ENCODE measurements around the gene DONSON. TPM values are rescaled to one million over a fixed set of nuclear protein-coding genes. Genes with fewer than 3 reads are reported as not detected.

DONSON gene
- total and polyA plus RNA-seq, 2 of the 13 experiments (the other 11 are each of a cell fraction or from before 2014, with no cell fraction given) = 35.4 to 63.6 TPM

DNA sequence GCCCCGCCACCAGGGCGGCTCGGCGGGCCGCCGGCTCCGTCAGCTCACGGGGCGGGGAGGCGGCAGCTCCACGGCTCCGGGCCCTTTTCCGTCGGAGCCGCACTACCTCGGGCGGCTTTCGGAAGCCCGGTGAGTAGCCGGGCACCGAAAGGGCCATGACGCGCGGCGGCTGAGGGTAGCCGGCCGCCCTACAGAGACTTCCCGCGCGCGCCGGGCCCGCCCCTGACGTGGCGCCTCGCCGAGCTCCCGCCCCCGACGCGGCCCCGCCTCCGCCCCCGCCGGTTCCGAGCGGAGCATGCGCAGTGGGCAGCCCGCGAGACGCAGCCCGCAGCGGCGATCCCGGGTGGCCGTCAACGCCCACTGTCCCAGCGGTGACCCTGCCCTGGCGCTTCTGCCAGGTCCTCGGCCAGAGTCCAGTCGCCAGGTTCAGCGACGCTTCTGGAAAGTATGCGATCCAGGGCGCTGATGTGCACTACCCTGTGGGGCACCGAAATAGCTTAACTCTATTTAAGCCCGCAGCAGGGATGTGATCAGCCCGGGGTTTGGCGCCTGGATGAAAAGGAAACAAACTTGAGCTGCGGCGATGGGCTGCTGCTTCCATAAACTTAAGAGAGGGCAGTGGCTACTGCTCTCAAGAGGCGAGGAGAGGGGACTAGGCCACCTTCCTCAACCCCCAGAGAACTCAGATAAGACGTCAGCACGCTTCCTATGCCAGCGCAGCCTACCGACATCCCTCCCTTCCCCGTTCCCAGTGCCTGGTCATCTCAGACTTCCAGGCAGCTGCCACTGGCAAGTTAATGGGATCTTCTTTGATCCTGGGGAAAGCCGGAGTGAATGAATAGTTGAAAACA lies at the start of gene DONSON (continued):
- TF ChIP-seq, protein P1, sequence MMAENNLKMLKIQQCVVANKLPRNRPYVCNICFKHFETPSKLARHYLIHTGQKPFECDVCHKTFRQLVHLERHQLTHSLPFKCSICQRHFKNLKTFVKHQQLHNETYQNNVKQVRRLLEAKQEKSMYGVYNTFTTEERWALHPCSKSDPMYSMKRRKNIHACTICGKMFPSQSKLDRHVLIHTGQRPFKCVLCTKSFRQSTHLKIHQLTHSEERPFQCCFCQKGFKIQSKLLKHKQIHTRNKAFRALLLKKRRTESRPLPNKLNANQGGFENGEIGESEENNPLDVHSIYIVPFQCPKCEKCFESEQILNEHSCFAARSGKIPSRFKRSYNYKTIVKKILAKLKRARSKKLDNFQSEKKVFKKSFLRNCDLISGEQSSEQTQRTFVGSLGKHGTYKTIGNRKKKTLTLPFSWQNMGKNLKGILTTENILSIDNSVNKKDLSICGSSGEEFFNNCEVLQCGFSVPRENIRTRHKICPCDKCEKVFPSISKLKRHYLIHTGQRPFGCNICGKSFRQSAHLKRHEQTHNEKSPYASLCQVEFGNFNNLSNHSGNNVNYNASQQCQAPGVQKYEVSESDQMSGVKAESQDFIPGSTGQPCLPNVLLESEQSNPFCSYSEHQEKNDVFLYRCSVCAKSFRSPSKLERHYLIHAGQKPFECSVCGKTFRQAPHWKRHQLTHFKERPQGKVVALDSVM (CRISPR knock-in tag; IDR thresholded peaks at IDR 0.05) = no peak
- TF ChIP-seq CHD2 (IDR thresholded peaks at IDR 0.05; ENCODE audit: low read depth, low read length) (no peak), YEATS4 (CRISPR knock-in tag; IDR thresholded peaks at IDR 0.05; ENCODE audit: borderline replicate concordance) (peak; percentile 90; the same call in 1 of the 2 replicates), TBX3 (IDR thresholded peaks at IDR 0.05; ENCODE audit: borderline replicate concordance) (no peak), ZNF234 (CRISPR knock-in tag; conservative IDR thresholded peaks at IDR 0.05) (no peak), ZNF180 (CRISPR knock-in tag; IDR thresholded peaks at IDR 0.05; ENCODE audit: borderline replicate concordance, low read depth) (no peak), HNRNPUL1 (IDR thresholded peaks at IDR 0.05; ENCODE audit: low read depth, low read length) (no peak), ZNF484 (CRISPR knock-in tag; IDR thresholded peaks at IDR 0.05; ENCODE audit: borderline replicate concordance, low read depth) (0 out of 2 replicates have a peak, but pooled peaks have one; percentile 75), AGO1 (IDR thresholded peaks at IDR 0.05; ENCODE audit: low read depth, low read length, poor library complexity, severe bottlenecking) (peak; percentile 88), ZNF598 (CRISPR knock-in tag; IDR thresholded peaks at IDR 0.05; ENCODE audit: borderline replicate concordance) (peak; percentile 53; the same call in 1 of the 2 replicates), ZNF768 (CRISPR knock-in tag; IDR thresholded peaks at IDR 0.05) (0 out of 2 replicates have a peak, but pooled peaks have one; percentile 9), NR2F6 (IDR thresholded peaks at IDR 0.05) (no peak; the same call in 1 of the 2 replicates), NR2F6 (CRISPR knock-in tag; IDR thresholded peaks at IDR 0.05) (no peak), ZNF776 (CRISPR knock-in tag; IDR thresholded peaks at IDR 0.05) (no peak)
- TF ChIP-seq, protein P2, sequence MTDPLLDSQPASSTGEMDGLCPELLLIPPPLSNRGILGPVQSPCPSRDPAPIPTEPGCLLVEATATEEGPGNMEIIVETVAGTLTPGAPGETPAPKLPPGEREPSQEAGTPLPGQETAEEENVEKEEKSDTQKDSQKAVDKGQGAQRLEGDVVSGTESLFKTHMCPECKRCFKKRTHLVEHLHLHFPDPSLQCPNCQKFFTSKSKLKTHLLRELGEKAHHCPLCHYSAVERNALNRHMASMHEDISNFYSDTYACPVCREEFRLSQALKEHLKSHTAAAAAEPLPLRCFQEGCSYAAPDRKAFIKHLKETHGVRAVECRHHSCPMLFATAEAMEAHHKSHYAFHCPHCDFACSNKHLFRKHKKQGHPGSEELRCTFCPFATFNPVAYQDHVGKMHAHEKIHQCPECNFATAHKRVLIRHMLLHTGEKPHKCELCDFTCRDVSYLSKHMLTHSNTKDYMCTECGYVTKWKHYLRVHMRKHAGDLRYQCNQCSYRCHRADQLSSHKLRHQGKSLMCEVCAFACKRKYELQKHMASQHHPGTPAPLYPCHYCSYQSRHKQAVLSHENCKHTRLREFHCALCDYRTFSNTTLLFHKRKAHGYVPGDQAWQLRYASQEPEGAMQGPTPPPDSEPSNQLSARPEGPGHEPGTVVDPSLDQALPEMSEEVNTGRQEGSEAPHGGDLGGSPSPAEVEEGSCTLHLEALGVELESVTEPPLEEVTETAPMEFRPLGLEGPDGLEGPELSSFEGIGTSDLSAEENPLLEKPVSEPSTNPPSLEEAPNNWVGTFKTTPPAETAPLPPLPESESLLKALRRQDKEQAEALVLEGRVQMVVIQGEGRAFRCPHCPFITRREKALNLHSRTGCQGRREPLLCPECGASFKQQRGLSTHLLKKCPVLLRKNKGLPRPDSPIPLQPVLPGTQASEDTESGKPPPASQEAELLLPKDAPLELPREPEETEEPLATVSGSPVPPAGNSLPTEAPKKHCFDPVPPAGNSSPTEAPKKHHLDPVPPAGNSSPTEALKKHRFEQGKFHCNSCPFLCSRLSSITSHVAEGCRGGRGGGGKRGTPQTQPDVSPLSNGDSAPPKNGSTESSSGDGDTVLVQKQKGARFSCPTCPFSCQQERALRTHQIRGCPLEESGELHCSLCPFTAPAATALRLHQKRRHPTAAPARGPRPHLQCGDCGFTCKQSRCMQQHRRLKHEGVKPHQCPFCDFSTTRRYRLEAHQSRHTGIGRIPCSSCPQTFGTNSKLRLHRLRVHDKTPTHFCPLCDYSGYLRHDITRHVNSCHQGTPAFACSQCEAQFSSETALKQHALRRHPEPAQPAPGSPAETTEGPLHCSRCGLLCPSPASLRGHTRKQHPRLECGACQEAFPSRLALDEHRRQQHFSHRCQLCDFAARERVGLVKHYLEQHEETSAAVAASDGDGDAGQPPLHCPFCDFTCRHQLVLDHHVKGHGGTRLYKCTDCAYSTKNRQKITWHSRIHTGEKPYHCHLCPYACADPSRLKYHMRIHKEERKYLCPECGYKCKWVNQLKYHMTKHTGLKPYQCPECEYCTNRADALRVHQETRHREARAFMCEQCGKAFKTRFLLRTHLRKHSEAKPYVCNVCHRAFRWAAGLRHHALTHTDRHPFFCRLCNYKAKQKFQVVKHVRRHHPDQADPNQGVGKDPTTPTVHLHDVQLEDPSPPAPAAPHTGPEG (CRISPR knock-in tag; IDR thresholded peaks at IDR 0.05) = peak; percentile 49
- TF ChIP-seq, protein P3, sequence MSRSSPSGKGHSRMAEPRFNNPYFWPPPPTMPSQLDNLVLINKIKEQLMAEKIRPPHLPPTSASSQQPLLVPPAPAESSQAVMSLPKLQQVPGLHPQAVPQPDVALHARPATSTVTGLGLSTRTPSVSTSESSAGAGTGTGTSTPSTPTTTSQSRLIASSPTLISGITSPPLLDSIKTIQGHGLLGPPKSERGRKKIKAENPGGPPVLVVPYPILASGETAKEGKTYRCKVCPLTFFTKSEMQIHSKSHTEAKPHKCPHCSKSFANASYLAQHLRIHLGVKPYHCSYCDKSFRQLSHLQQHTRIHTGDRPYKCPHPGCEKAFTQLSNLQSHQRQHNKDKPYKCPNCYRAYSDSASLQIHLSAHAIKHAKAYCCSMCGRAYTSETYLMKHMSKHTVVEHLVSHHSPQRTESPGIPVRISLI (CRISPR knock-in tag; IDR thresholded peaks at IDR 0.05; ENCODE audit: borderline replicate concordance) = no peak
- TF ChIP-seq, protein P4, sequence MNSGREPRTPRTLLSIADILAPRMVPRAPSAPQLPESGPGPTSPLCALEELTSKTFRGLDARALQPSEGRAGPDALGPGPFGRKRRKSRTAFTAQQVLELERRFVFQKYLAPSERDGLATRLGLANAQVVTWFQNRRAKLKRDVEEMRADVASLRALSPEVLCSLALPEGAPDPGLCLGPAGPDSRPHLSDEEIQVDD (CRISPR knock-in tag; IDR thresholded peaks at IDR 0.05; ENCODE audit: borderline replicate concordance) = no peak
- TF ChIP-seq, protein P5, sequence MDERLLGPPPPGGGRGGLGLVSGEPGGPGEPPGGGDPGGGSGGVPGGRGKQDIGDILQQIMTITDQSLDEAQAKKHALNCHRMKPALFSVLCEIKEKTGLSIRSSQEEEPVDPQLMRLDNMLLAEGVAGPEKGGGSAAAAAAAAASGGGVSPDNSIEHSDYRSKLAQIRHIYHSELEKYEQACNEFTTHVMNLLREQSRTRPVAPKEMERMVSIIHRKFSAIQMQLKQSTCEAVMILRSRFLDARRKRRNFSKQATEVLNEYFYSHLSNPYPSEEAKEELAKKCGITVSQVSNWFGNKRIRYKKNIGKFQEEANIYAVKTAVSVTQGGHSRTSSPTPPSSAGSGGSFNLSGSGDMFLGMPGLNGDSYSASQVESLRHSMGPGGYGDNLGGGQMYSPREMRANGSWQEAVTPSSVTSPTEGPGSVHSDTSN (CRISPR knock-in tag; IDR thresholded peaks at IDR 0.05) = no peak
